CD14-positive monocyte (primary cell): ENCODE results near the gene ZNF740. TPM values are rescaled to one million over a fixed set of nuclear protein-coding genes. Genes with fewer than 3 reads are reported as not detected.

Experiments
- DNase-seq, 3 donors: peaks; one replicate each; pipeline ENCODE4 v3.0.0-alpha.2; 2011 to 2022
- H2AFZ ChIP-seq: 2 replicates; pipeline ENCODE4 v1.6.0; 2012; ENCODE audit warnings: mild to moderate bottlenecking, low read depth, low read length, inconsistent platforms; ENCODE audit not compliant: insufficient read depth, poor library complexity, severe bottlenecking
- H3K27ac ChIP-seq, 2 donors: 1 replicate in 1 of 2; 2 replicates in 1 of 2; pipeline ENCODE4 v1.5.1; 2012 to 2013; ENCODE audit warnings: low read length in 2 of 2, control low read depth in 1 of 2, inconsistent platforms in 1 of 2, low read depth in 1 of 2, mild to moderate bottlenecking in 1 of 2
- H3K27me3 ChIP-seq, 2 donors: one replicate each; pipeline versions ENCODE4 v1.6.0 to v1.6.1; 2011 to 2013; ENCODE audit warnings: low read length in 2 of 2; ENCODE audit not compliant: control insufficient read depth in 2 of 2, insufficient read depth in 2 of 2
- H3K36me3 ChIP-seq, 2 donors: replicated peaks in 1 of 2; 1 replicate in 1 of 2; 2 replicates in 1 of 2; pipeline versions ENCODE4 v1.5.1 to v1.6.1; 2012 to 2013; ENCODE audit warnings: low read length in 2 of 2, control low read depth in 1 of 2, inconsistent platforms in 1 of 2, mild to moderate bottlenecking in 1 of 2; ENCODE audit not compliant: insufficient read depth in 2 of 2, control insufficient read depth in 1 of 2
- H3K4me1 ChIP-seq, 2 donors: 1 replicate in 1 of 2; 2 replicates in 1 of 2; pipeline versions ENCODE4 v1.5.1 to v1.6.1; 2012 to 2013; ENCODE audit warnings: low read length in 2 of 2, control low read depth in 1 of 2, inconsistent platforms in 1 of 2, mild to moderate bottlenecking in 1 of 2, moderate library complexity in 1 of 2; ENCODE audit not compliant: insufficient read depth in 2 of 2, control insufficient read depth in 1 of 2
- H3K4me2 ChIP-seq: replicated peaks from 2 replicates; pipeline ENCODE3; 2012; ENCODE audit warnings: low read length, moderate library complexity, mild to moderate bottlenecking; ENCODE audit not compliant: poor library complexity, severe bottlenecking; ENCODE audit errors: extremely low read depth
- H3K4me3 ChIP-seq, 3 experiments: fragments of 200-600 bp in 1 of 3; sonication (generic) in 1 of 3; replicated peaks in 1 of 3; 1 replicate in 2 of 3; 2 replicates in 1 of 3; pipeline ENCODE4 v1.5.1; 2011 to 2013; ENCODE audit warnings: low read length in 3 of 3, mild to moderate bottlenecking in 3 of 3, control low read depth in 2 of 3, low read depth in 2 of 3, inconsistent platforms in 1 of 3, moderate library complexity in 1 of 3
- H3K79me2 ChIP-seq: 2 replicates; pipeline ENCODE4 v1.6.0; 2012; ENCODE audit warnings: mild to moderate bottlenecking, control low read depth, inconsistent platforms, low read length, moderate library complexity; ENCODE audit not compliant: insufficient read depth
- H3K9ac ChIP-seq: 2 replicates; pipeline ENCODE4 v1.6.0; 2017; ENCODE audit warnings: low read length, mild to moderate bottlenecking; ENCODE audit not compliant: insufficient read depth, poor library complexity, severe bottlenecking
- H3K9me3 ChIP-seq, 2 donors: replicated peaks in 1 of 2; 1 replicate in 1 of 2; 2 replicates in 1 of 2; pipeline versions ENCODE4 v1.5.1 to v1.6.1; 2012 to 2013; ENCODE audit warnings: low read length in 2 of 2, control low read depth in 1 of 2; ENCODE audit not compliant: control insufficient read depth in 1 of 2, insufficient read depth in 1 of 2
- H4K20me1 ChIP-seq: 2 replicates; pipeline ENCODE4 v1.6.0; 2012; ENCODE audit warnings: mild to moderate bottlenecking, low read length, control low read depth, moderate library complexity; ENCODE audit not compliant: insufficient read depth
- H3K27ac Mint-ChIP-seq, 7 donors: one replicate each; pipeline ENCODE4 v1.8.0; 2020; ENCODE audit warnings: mild to moderate bottlenecking in 7 of 7, mixed read lengths in 7 of 7, moderate library complexity in 6 of 7, inconsistent platforms in 2 of 7
- H3K27me3 Mint-ChIP-seq, 3 donors: one replicate each; pipeline ENCODE4 v1.8.0; 2021 to 2022; ENCODE audit warnings: low read depth in 3 of 3, mild to moderate bottlenecking in 3 of 3, mixed read lengths in 3 of 3, moderate library complexity in 3 of 3, inconsistent platforms in 1 of 3
- H3K36me3 Mint-ChIP-seq, 2 donors: one replicate each; pipeline ENCODE4 v1.8.0; 2020; ENCODE audit warnings: mixed read lengths in 2 of 2, inconsistent platforms in 1 of 2, mild to moderate bottlenecking in 1 of 2
- H3K4me1 Mint-ChIP-seq: one replicate; pipeline ENCODE4 v1.8.0; 2020; ENCODE audit warnings: mild to moderate bottlenecking, mixed read lengths
- H3K4me3 Mint-ChIP-seq, 2 donors: one replicate each; pipeline ENCODE4 v1.8.0; 2020; ENCODE audit warnings: mild to moderate bottlenecking in 2 of 2, mixed read lengths in 2 of 2, moderate library complexity in 1 of 2
- H3K9me3 Mint-ChIP-seq, 7 donors: one replicate each; pipeline ENCODE4 v1.8.0; 2020 to 2022; ENCODE audit warnings: mixed read lengths in 7 of 7, mild to moderate bottlenecking in 6 of 7, moderate library complexity in 6 of 7, inconsistent platforms in 2 of 7
- CTCF ChIP-seq: fragments of 200-600 bp; IDR thresholded peaks from one replicate; pipeline ENCODE4 v1.8.0; 2022; ENCODE audit warnings: antibody characterized with exemption, mild to moderate bottlenecking
- WGBS: methylation state at CpG from one replicate; pipeline ENCODE4 v1.1.5; 2013; ENCODE audit warnings: missing lambda C conversion rate; ENCODE audit not compliant: insufficient coverage; 5-methylcytosine and 5-hydroxymethylcytosine counted together
- intact Hi-C, 2 donors: fragments of 100-400 bp; cut with micrococcal nuclease; formaldehyde crosslinking; loops; one replicate each; pipeline versions ENCODE4 v1.15.0 to v1.15.1; 2023
- polyA plus RNA-seq, 3 donors: library from polyadenylated mRNA; depleted of rRNA in 1 of 3; unstranded in 2 of 3; stranded (reverse) in 1 of 3; fragments of 300-500 nt in 2 of 3; fragments of >200 nt in 1 of 3; fragmentation: Illumina TruSeq in 2 of 3; gene quantifications; 1 replicate in 2 of 3; 2 replicates in 1 of 3; pipeline ENCODE4 v1.2.3, GENCODE V29; 2012 to 2021

ZNF740 gene
- polyA plus RNA-seq, 3 donors, result 0.74 to 15.4 (median 1.3) TPM

- DNase-seq, result no peak
- intact Hi-C loops, result loop anchor here (5.0 kb wide), 1 partner anchor 131 kb away; no protein-coding TSS in a partner anchor
- Mint-ChIP-seq H3K27ac (peak overlapping the region in 2 of 7 donors; percentile 64 to 86), H3K9me3 (no peaks in the 10 kb centered on the region), H3K4me1 (peaks cover 37% of the 10 kb centered on the region), H3K4me3 (peak overlapping the region in 1 of 2 donors; percentile 75), H3K27me3 (peaks cover 12 to 17% (median 15%) of the 10 kb centered on the region in 3 donors), H3K36me3 (peaks cover 44% of the 10 kb centered on the region in 2 donors)
- H3K9ac ChIP-seq, result no peak overlapping the region
- H3K4me3 ChIP-seq, result no peak overlapping the region
- H3K79me2 ChIP-seq, result peaks cover 9% of the 10 kb centered on the region
- no peak overlapping the region for H3K4me2 ChIP-seq
- H3K27ac ChIP-seq, result no peak overlapping the region
- no peaks in the 10 kb centered on the region for H4K20me1 ChIP-seq
- no peak overlapping the region for H2AFZ ChIP-seq
- peaks cover 16 to 37% of the 10 kb centered on the region in 2 donors for H3K36me3 ChIP-seq
- no peak for TF ChIP-seq CTCF
- 17% methylated on average over 4 of the region's 5 CpGs for WGBS
- no peaks in the 10 kb centered on the region for H3K9me3 ChIP-seq
- H3K4me1 ChIP-seq, result peaks cover 25 to 30% of the 10 kb centered on the region in 2 donors
- H3K27me3 ChIP-seq, result no peaks in the 10 kb centered on the region
Observed at GRCh38 chr12:53198486-53199110, 18.1 kb downstream of the ZNF740 start.

- no peak for TF ChIP-seq CTCF
- peaks cover 0 to 1% (median 0%) of the 10 kb centered on the region in 7 donors for H3K9me3 Mint-ChIP-seq
- no peak overlapping the region for H3K9ac ChIP-seq
- no peak for DNase-seq
- intact Hi-C loops, result loop anchor here (2.0 to 5.0 kb wide), 2 partner anchors 41 to 132 kb away; no protein-coding TSS in a partner anchor
- whole genome bisulfite sequencing, result 100% methylated on average over 2 of the region's 3 CpGs
- H3K4me3 ChIP-seq, result no peak overlapping the region
- no peak overlapping the region for H3K27ac Mint-ChIP-seq
- H3K4me1 Mint-ChIP-seq, result peaks cover 46% of the 10 kb centered on the region
- no peak overlapping the region for H3K27ac ChIP-seq
- H3K4me3 Mint-ChIP-seq, result no peak overlapping the region
- no peaks in the 10 kb centered on the region for H3K9me3 ChIP-seq
- H3K4me1 ChIP-seq, result peaks cover 34 to 41% of the 10 kb centered on the region in 2 donors
- H3K36me3 Mint-ChIP-seq, result peaks cover 35 to 37% of the 10 kb centered on the region in 2 donors
- H2AFZ ChIP-seq, result no peak overlapping the region
- H3K4me2 ChIP-seq, result no peak overlapping the region
- peaks cover 20% of the 10 kb centered on the region for H3K79me2 ChIP-seq
- H3K27me3 Mint-ChIP-seq, result peaks cover 12 to 14% (median 14%) of the 10 kb centered on the region in 3 donors
- no peaks in the 10 kb centered on the region for H3K27me3 ChIP-seq
- H4K20me1 ChIP-seq, result no peaks in the 10 kb centered on the region
- H3K36me3 ChIP-seq, result peaks cover 16 to 27% of the 10 kb centered on the region in 2 donors
Observed at GRCh38 chr12:53199700-53200099, 19.2 kb downstream of the ZNF740 start.
